ENCODE measurements around the gene IGFN1. TPM values are rescaled to one million over a fixed set of nuclear protein-coding genes. Genes with fewer than 3 reads are reported as not detected.

The IGFN1 gene
- total and polyA plus RNA-seq, 2 experiments from 2014 or later = not detected

- no peak overlapping the region for H3K27ac ChIP-seq (ENCODE audit: low read depth)
- no peak overlapping the region for H3K4me3 Mint-ChIP-seq
- H3K79me2 ChIP-seq (replicated peaks; ENCODE audit: insufficient read depth) = no peaks in the 10 kb centered on the region
- no peaks in the 10 kb centered on the region for H3K36me3 Mint-ChIP-seq (ENCODE audit: low read depth)
- peaks cover 6% of the 10 kb centered on the region; the same call in 1 of the 2 replicates for H3K4me1 ChIP-seq (ENCODE audit: insufficient read depth)
- H3K4me1 Mint-ChIP-seq = peaks cover 16% of the 10 kb centered on the region
- no peaks in the 10 kb centered on the region for H3K36me3 ChIP-seq (ENCODE audit: insufficient read depth)
- DNase-seq (ENCODE audit: low spot score) = no peak
- H3K9me3 Mint-ChIP-seq = no peaks in the 10 kb centered on the region
- H3K9me2 ChIP-seq (ENCODE audit: insufficient read depth) = no peaks in the 10 kb centered on the region
- no peak for ATAC-seq
- no peaks in the 10 kb centered on the region for H3F3A ChIP-seq (replicated peaks; ENCODE audit: low read depth)
- peaks cover 13% of the 10 kb centered on the region for H3K27me3 Mint-ChIP-seq (ENCODE audit: insufficient read depth, low read depth, poor library complexity)
- no peak overlapping the region for H3K27ac Mint-ChIP-seq
- no peaks in the 10 kb centered on the region for H4K20me1 ChIP-seq (replicated peaks; ENCODE audit: insufficient read depth)
- no peak overlapping the region for H2AFZ ChIP-seq
- TF ChIP-seq EZH2phosphoT487 (IDR thresholded peaks at IDR 0.05; ENCODE audit: unreplicated experiment) (no peak), ZNF331 (CRISPR knock-in tag; IDR thresholded peaks at IDR 0.05; ENCODE audit: low read depth) (no peak), EZH2 (IDR thresholded peaks at IDR 0.05; ENCODE audit: low read depth, unreplicated experiment) (no peak), JUNB (IDR thresholded peaks at IDR 0.05; ENCODE audit: unreplicated experiment) (no peak), REST (IDR thresholded peaks at IDR 0.05; ENCODE audit: unreplicated experiment) (no peak), CREB1 (CRISPR knock-in tag; IDR thresholded peaks at IDR 0.05; ENCODE audit: low read depth) (no peak), STAT1 (IDR thresholded peaks at IDR 0.05; ENCODE audit: unreplicated experiment) (no peak), ZNF114 (CRISPR knock-in tag; IDR thresholded peaks at IDR 0.05) (no peak), ZNF462 (CRISPR knock-in tag; IDR thresholded peaks at IDR 0.05) (no peak), NANOG (IDR thresholded peaks at IDR 0.05; ENCODE audit: borderline replicate concordance) (no peak), CTCF (conservative IDR thresholded peaks at IDR 0.05; ENCODE audit: low read depth in 2 of 2) (no peak), ETS1 (IDR thresholded peaks at IDR 0.05) (no peak), POLR2AphosphoS5 (IDR thresholded peaks at IDR 0.05; ENCODE audit: low read depth) (no peak)
- H3K4me2 ChIP-seq = no peak overlapping the region
- H3K27me3 ChIP-seq (ENCODE audit: insufficient read depth) = no peaks in the 10 kb centered on the region
- no peak overlapping the region for H3K4me3 ChIP-seq
Measured at GRCh38 chr1:201194046-201194445, 3.4 kb downstream of the IGFN1 start.
